ENCODE measurements around the gene ATP8A2. TPM values are rescaled to one million over a fixed set of nuclear protein-coding genes. Genes with fewer than 3 reads are reported as not detected.

ATP8A2 gene
- total RNA-seq, 4 donors from 2014 or later: 0.20 to 1.1 (median 0.59) TPM

- Histone ChIP-seq H3K4me3 (no peak overlapping the region), H3K9me3 (no peaks in the 10 kb centered on the region), H3K36me3 (no peaks in the 10 kb centered on the region), H3K27me3 (no peaks in the 10 kb centered on the region), H3K27ac (no peak overlapping the region), H3K4me1 (peaks cover 0 to 4% (median 0%) of the 10 kb centered on the region in 4 donors)
- DNase-seq: no peak
- TF ChIP-seq EP300 (IDR thresholded peaks at IDR 0.05; ENCODE audit: low read depth) (no peak), POLR2AphosphoS5 (IDR thresholded peaks at IDR 0.05) (no peak), POLR2A (IDR thresholded peaks at IDR 0.05) (no peak)
- TF ChIP-seq, protein P1, sequence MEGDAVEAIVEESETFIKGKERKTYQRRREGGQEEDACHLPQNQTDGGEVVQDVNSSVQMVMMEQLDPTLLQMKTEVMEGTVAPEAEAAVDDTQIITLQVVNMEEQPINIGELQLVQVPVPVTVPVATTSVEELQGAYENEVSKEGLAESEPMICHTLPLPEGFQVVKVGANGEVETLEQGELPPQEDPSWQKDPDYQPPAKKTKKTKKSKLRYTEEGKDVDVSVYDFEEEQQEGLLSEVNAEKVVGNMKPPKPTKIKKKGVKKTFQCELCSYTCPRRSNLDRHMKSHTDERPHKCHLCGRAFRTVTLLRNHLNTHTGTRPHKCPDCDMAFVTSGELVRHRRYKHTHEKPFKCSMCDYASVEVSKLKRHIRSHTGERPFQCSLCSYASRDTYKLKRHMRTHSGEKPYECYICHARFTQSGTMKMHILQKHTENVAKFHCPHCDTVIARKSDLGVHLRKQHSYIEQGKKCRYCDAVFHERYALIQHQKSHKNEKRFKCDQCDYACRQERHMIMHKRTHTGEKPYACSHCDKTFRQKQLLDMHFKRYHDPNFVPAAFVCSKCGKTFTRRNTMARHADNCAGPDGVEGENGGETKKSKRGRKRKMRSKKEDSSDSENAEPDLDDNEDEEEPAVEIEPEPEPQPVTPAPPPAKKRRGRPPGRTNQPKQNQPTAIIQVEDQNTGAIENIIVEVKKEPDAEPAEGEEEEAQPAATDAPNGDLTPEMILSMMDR (IDR thresholded peaks at IDR 0.05): no peak
- 57 to 71% methylated on average over 5 of the region's 5 CpGs for WGBS, 2 donors (ENCODE audit: low coverage in 1 of 2)
- in situ Hi-C loops (cut with MboI; ENCODE audit: low pct_ligation_motif_present in 1 of 4, low pct_unique_long_range_greater_than_20kb in 1 of 4, low sequenced_read_pairs in 3 of 4): no loop called here
- intact Hi-C loops (cut with DNase I; ENCODE audit: low total_unique reads): no loop called here
Measured at GRCh38 chr13:25827831-25828465, 456.2 kb downstream of the ATP8A2 start.

- Histone ChIP-seq H3K4me3 (no peak overlapping the region), H3K9me3 (no peaks in the 10 kb centered on the region), H3K27me3 (no peaks in the 10 kb centered on the region), H3K36me3 (no peaks in the 10 kb centered on the region), H3K4me1 (peaks cover 0 to 2% (median 0%) of the 10 kb centered on the region in 4 donors), H3K27ac (no peak overlapping the region)
- in situ Hi-C loops (cut with MboI; ENCODE audit: low pct_ligation_motif_present in 1 of 4, low pct_unique_long_range_greater_than_20kb in 1 of 4, low sequenced_read_pairs in 3 of 4): loop anchor here in 1 of 4 donors (10.0 kb wide), 1 partner anchor 231 kb away; no protein-coding TSS in a partner anchor
- no peak for DNase-seq
- 84 to 92% methylated on average over 1 of the region's 1 CpG for WGBS, 2 donors (ENCODE audit: low coverage in 1 of 2)
- TF ChIP-seq, protein P1 (IDR thresholded peaks at IDR 0.05): no peak
- TF ChIP-seq EP300 (IDR thresholded peaks at IDR 0.05; ENCODE audit: low read depth) (no peak), POLR2AphosphoS5 (IDR thresholded peaks at IDR 0.05) (no peak), POLR2A (IDR thresholded peaks at IDR 0.05) (no peak)
- intact Hi-C loops (cut with DNase I; ENCODE audit: low total_unique reads): no loop called here
Measured at GRCh38 chr13:25833761-25834160, 462.0 kb downstream of the ATP8A2 start.

DNA sequence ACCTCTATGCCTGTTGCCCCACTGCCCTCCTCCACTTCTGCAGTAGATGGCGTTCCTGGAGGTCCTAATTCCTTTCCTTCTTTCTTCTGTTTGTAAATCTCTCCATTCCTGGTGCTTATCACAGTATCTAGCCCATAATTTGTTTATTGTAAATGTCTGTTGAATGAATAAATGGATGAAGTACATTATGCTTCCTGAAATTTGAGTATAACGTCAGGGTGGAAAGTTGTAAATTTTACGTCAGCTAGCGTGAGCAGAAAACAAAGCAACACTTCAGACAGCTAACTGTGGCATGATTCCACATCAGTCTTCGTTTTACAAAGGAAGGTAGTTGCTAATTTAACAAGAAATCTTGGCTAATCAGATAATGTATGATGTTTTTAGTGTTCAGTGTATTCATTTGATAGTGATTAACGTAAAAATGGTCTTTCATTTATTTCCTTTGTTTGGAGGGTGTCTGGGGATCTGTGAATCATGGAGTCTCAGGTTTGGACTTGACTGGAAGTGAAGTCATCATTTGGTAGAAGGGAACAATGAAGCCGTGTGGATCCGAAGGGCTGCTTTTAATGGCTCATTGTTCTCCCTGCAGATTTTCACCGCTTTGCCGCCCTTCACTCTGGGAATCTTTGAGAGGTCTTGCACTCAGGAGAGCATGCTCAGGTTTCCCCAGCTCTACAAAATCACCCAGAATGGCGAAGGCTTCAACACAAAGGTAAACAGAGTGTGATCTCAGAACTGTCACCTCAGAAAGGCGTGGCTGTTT, 465.0 kb downstream of the ATP8A2 start:
- Histone ChIP-seq H3K4me1 (no peaks in the 10 kb centered on the region), H3K27ac (no peak overlapping the region), H3K27me3 (no peaks in the 10 kb centered on the region), H3K36me3 (no peaks in the 10 kb centered on the region), H3K9me3 (no peaks in the 10 kb centered on the region), H3K4me3 (no peak overlapping the region)
- DNase-seq: no peak
- TF ChIP-seq, protein P1 (IDR thresholded peaks at IDR 0.05): no peak
- TF ChIP-seq POLR2A (IDR thresholded peaks at IDR 0.05) (no peak), POLR2AphosphoS5 (IDR thresholded peaks at IDR 0.05) (no peak), EP300 (IDR thresholded peaks at IDR 0.05; ENCODE audit: low read depth) (no peak)
- intact Hi-C loops (cut with DNase I; ENCODE audit: low total_unique reads): no loop called here
- in situ Hi-C loops (cut with MboI; ENCODE audit: low pct_ligation_motif_present in 1 of 4, low pct_unique_long_range_greater_than_20kb in 1 of 4, low sequenced_read_pairs in 3 of 4): loop anchor here in 1 of 4 donors (10.0 kb wide), 1 partner anchor 228 kb away; no protein-coding TSS in a partner anchor
- WGBS, 2 donors (ENCODE audit: low coverage in 1 of 2): 60 to 68% methylated on average over 10 to 12 of the region's 12 CpGs

- no peaks in the 10 kb centered on the region for H3K36me3 ChIP-seq
- no peaks in the 10 kb centered on the region for H3K9me3 ChIP-seq
- no peaks in the 10 kb centered on the region for H3K27me3 ChIP-seq
- intact Hi-C loops (cut with DNase I; ENCODE audit: low total_unique reads): no loop called here
- TF ChIP-seq EP300 (IDR thresholded peaks at IDR 0.05; ENCODE audit: low read depth) (no peak), POLR2A (IDR thresholded peaks at IDR 0.05) (no peak), POLR2AphosphoS5 (IDR thresholded peaks at IDR 0.05) (no peak)
- TF ChIP-seq, protein P1 (IDR thresholded peaks at IDR 0.05): no peak
- no peak overlapping the region for H3K27ac ChIP-seq
- H3K4me3 ChIP-seq: no peak overlapping the region
- H3K4me1 ChIP-seq: no peaks in the 10 kb centered on the region
- DNase-seq: no peak
- 87% methylated on average over 7 to 8 of the region's 8 CpGs for WGBS, 2 donors (ENCODE audit: low coverage in 1 of 2)
- in situ Hi-C loops (cut with MboI; ENCODE audit: low pct_ligation_motif_present in 1 of 4, low pct_unique_long_range_greater_than_20kb in 1 of 4, low sequenced_read_pairs in 3 of 4): loop anchor here in 1 of 4 donors (10.0 kb wide), 1 partner anchor 225 kb away; no protein-coding TSS in a partner anchor
Measured at GRCh38 chr13:25839371-25839770, 467.6 kb downstream of the ATP8A2 start.

Data from transverse colon (tissue), 4 donors.